ENCODE data around the gene SMYD3. TPM values are rescaled to one million over a fixed set of nuclear protein-coding genes. Genes with fewer than 3 reads are reported as not detected.

SMYD3 gene
- total and polyA plus RNA-seq, 2 donors (not counting 1 experiment from before 2014, with no cell fraction given), result 9.7 to 37.2 TPM

- Mint-ChIP-seq H3K27ac (no peak overlapping the region), H3K9me3 (ENCODE audit: insufficient read depth) (peaks cover 4% of the 10 kb centered on the region)
Measured at GRCh38 chr1:245921417-245921816, 585.7 kb downstream of the SMYD3 start.

GRCh38 chr1:245917403-245917802 lies 589.7 kb downstream of the SMYD3 start:
- peaks cover 0 to 4% of the 10 kb centered on the region in 2 experiments for H3K36me3 ChIP-seq (replicated peaks in 1 of 2; ENCODE audit: control extremely low read depth in 1 of 2, control insufficient read depth in 1 of 2, extremely low read depth in 1 of 2, insufficient read depth in 2 of 2, low read length in 1 of 2)
- no peak overlapping the region for H3K4me2 ChIP-seq (replicated peaks; ENCODE audit: low read depth, low read length, poor library complexity, severe bottlenecking)
- no peaks in the 10 kb centered on the region for H4K20me1 ChIP-seq (ENCODE audit: control insufficient read depth, insufficient read depth, low read length, poor library complexity, severe bottlenecking)
- DNase-seq, result no peak
- ATAC-seq (ENCODE audit: low read depth), result no peak
- no peaks in the 10 kb centered on the region for H3K79me2 ChIP-seq (ENCODE audit: control insufficient read depth, insufficient read depth, low read length)
- intact Hi-C loops (cut with micrococcal nuclease), result no loop called here
- no peak overlapping the region for H3K27ac Mint-ChIP-seq
- ChIA-PET POLR2A (no interaction called here), CTCF (no interaction called here)
- 84% methylated on average over 5 of the region's 6 CpGs for WGBS (ENCODE audit: insufficient coverage)
- H3K9me3 ChIP-seq (ENCODE audit: control extremely low read depth in 1 of 3, control insufficient read depth in 2 of 3, insufficient read depth in 1 of 3, low read length in 2 of 3), result peaks cover 0 to 9% (median 0%) of the 10 kb centered on the region in 3 donors
- no peak overlapping the region for H2AFZ ChIP-seq (ENCODE audit: insufficient read depth, low read depth, low read length, poor library complexity, severe bottlenecking)
- no peak for TF ChIP-seq EZH2 (IDR thresholded peaks at IDR 0.05; ENCODE audit: borderline replicate concordance, insufficient read depth, low read depth, low read length, poor library complexity, severe bottlenecking)
- no peak for TF ChIP-seq CTCF (IDR thresholded peaks at IDR 0.05)
- no peaks in the 10 kb centered on the region for H3K27me3 ChIP-seq (replicated peaks in 1 of 4; ENCODE audit: control extremely low read depth in 1 of 4, control insufficient read depth in 3 of 4, insufficient read depth in 4 of 4, low read length in 3 of 4)
- no peak overlapping the region for H3K4me3 Mint-ChIP-seq
- no peak overlapping the region for H3K27ac ChIP-seq (ENCODE audit: low read length in 2 of 2)
- H3K4me1 ChIP-seq (ENCODE audit: control insufficient read depth in 2 of 2, insufficient read depth in 2 of 2, low read length in 2 of 2), result no peaks in the 10 kb centered on the region
- peaks cover 9% of the 10 kb centered on the region for H3K9me3 Mint-ChIP-seq (ENCODE audit: insufficient read depth)
- no peak overlapping the region for H3K9ac ChIP-seq (ENCODE audit: low read length)
- peaks cover 3% of the 10 kb centered on the region for H3K4me1 Mint-ChIP-seq
- H3K4me3 ChIP-seq (ENCODE audit: control extremely low read depth in 1 of 5, extremely low read depth in 1 of 5, insufficient read depth in 1 of 5, low read depth in 2 of 5, low read length in 4 of 5), result no peak overlapping the region
- no peaks in the 10 kb centered on the region for H3K27me3 Mint-ChIP-seq

More at GRCh38 chr1:245921417-245921816, 585.7 kb downstream of the SMYD3 start:
- Histone ChIP-seq H3K9me3 (ENCODE audit: control extremely low read depth in 1 of 3, control insufficient read depth in 2 of 3, insufficient read depth in 1 of 3, low read length in 2 of 3) (peaks cover 0 to 7% (median 0%) of the 10 kb centered on the region in 3 donors), H3K27me3 (replicated peaks in 1 of 4; ENCODE audit: control extremely low read depth in 1 of 4, control insufficient read depth in 3 of 4, insufficient read depth in 4 of 4, low read length in 3 of 4) (no peaks in the 10 kb centered on the region), H3K36me3 (replicated peaks in 1 of 2; ENCODE audit: control extremely low read depth in 1 of 2, control insufficient read depth in 1 of 2, extremely low read depth in 1 of 2, insufficient read depth in 2 of 2, low read length in 1 of 2) (peaks cover 2% of the 10 kb centered on the region in 2 experiments), H3K9ac (ENCODE audit: low read length) (no peak overlapping the region), H4K20me1 (ENCODE audit: control insufficient read depth, insufficient read depth, low read length, poor library complexity, severe bottlenecking) (no peaks in the 10 kb centered on the region), H2AFZ (ENCODE audit: insufficient read depth, low read depth, low read length, poor library complexity, severe bottlenecking) (no peak overlapping the region), H3K4me2 (replicated peaks; ENCODE audit: low read depth, low read length, poor library complexity, severe bottlenecking) (no peak overlapping the region), H3K79me2 (ENCODE audit: control insufficient read depth, insufficient read depth, low read length) (no peaks in the 10 kb centered on the region), H3K27ac (ENCODE audit: low read length in 2 of 2) (no peak overlapping the region), H3K4me3 (ENCODE audit: control extremely low read depth in 1 of 5, extremely low read depth in 1 of 5, insufficient read depth in 1 of 5, low read depth in 2 of 5, low read length in 4 of 5) (no peak overlapping the region), H3K4me1 (ENCODE audit: control insufficient read depth in 2 of 2, insufficient read depth in 2 of 2, low read length in 2 of 2) (no peaks in the 10 kb centered on the region)
- intact Hi-C loops (cut with micrococcal nuclease), result no loop called here
- no peaks in the 10 kb centered on the region for H3K27me3 Mint-ChIP-seq
- TF ChIP-seq EZH2 (IDR thresholded peaks at IDR 0.05; ENCODE audit: borderline replicate concordance, insufficient read depth, low read depth, low read length, poor library complexity, severe bottlenecking) (no peak), CTCF (IDR thresholded peaks at IDR 0.05) (no peak)
- ChIA-PET CTCF (interaction anchor here (1.2 kb wide), 1 partner anchor 32 kb away, joined by 3 read pairs; no protein-coding TSS in a partner anchor), POLR2A (no interaction called here)
- peaks cover 3% of the 10 kb centered on the region for H3K4me1 Mint-ChIP-seq
- H3K4me3 Mint-ChIP-seq, result no peak overlapping the region
- WGBS (ENCODE audit: insufficient coverage), result no CpG with 5 or more reads among the region's 2 CpGs
- no peak for DNase-seq
- ATAC-seq (ENCODE audit: low read depth), result no peak
